ENCODE measurements around the gene EEF1AKMT1.

EEF1AKMT1 gene

GRCh38 chr13:20738616-20739015 is 35.1 kb downstream of the EEF1AKMT1 start:
- Mint-ChIP-seq H3K4me3 (no peak overlapping the region), H3K27ac (no peak overlapping the region), H3K27me3 (ENCODE audit: low read depth, poor library complexity) (peaks cover 5% of the 10 kb centered on the region), H3K9me3 (peaks cover 19% of the 10 kb centered on the region), H3K4me1 (no peaks in the 10 kb centered on the region), H3K36me3 (ENCODE audit: low read depth) (peaks cover 49% of the 10 kb centered on the region)
- no peak for DNase-seq
- no peak for TF ChIP-seq CTCF (IDR thresholded peaks at IDR 0.05)

GRCh38 chr13:20729633-20730585 is 43.9 kb downstream of the EEF1AKMT1 start:
- H3K27ac Mint-ChIP-seq: no peak overlapping the region
- H3K4me1 Mint-ChIP-seq: no peaks in the 10 kb centered on the region
- peaks cover 28% of the 10 kb centered on the region for H3K36me3 Mint-ChIP-seq (ENCODE audit: low read depth)
- no peak overlapping the region for H3K4me3 Mint-ChIP-seq
- peaks cover 1% of the 10 kb centered on the region for H3K27me3 Mint-ChIP-seq (ENCODE audit: low read depth, poor library complexity)
- H3K9me3 Mint-ChIP-seq: no peaks in the 10 kb centered on the region
- DNase-seq: no peak
- no peak for TF ChIP-seq CTCF (IDR thresholded peaks at IDR 0.05)

GRCh38 chr13:20728579-20729311 is 45.0 kb downstream of the EEF1AKMT1 start:
- no peak for TF ChIP-seq CTCF (IDR thresholded peaks at IDR 0.05)
- Mint-ChIP-seq H3K36me3 (ENCODE audit: low read depth) (peaks cover 28% of the 10 kb centered on the region), H3K9me3 (no peaks in the 10 kb centered on the region), H3K27ac (peak overlapping the region; percentile 62), H3K4me1 (no peaks in the 10 kb centered on the region), H3K27me3 (ENCODE audit: low read depth, poor library complexity) (no peaks in the 10 kb centered on the region), H3K4me3 (no peak overlapping the region)
- DNase-seq: no peak

GRCh38 chr13:20727856-20728255 is 45.9 kb downstream of the EEF1AKMT1 start:
- Mint-ChIP-seq H3K4me3 (no peak overlapping the region), H3K27ac (no peak overlapping the region), H3K9me3 (no peaks in the 10 kb centered on the region), H3K36me3 (ENCODE audit: low read depth) (peaks cover 28% of the 10 kb centered on the region), H3K4me1 (no peaks in the 10 kb centered on the region), H3K27me3 (ENCODE audit: low read depth, poor library complexity) (no peaks in the 10 kb centered on the region)
- no peak for TF ChIP-seq CTCF (IDR thresholded peaks at IDR 0.05)
- no peak for DNase-seq

GRCh38 chr13:20721454-20722357 is 52.1 kb downstream of the EEF1AKMT1 start:
- H3K27me3 Mint-ChIP-seq (ENCODE audit: low read depth, poor library complexity): peaks cover 6% of the 10 kb centered on the region
- no peaks in the 10 kb centered on the region for H3K9me3 Mint-ChIP-seq
- H3K4me3 Mint-ChIP-seq: peak overlapping the region; percentile 47
- peak; percentile 35 for DNase-seq
- TF ChIP-seq CTCF (IDR thresholded peaks at IDR 0.05): no peak
- H3K36me3 Mint-ChIP-seq (ENCODE audit: low read depth): peaks cover 10% of the 10 kb centered on the region
- peaks cover 7% of the 10 kb centered on the region for H3K4me1 Mint-ChIP-seq
- no peak overlapping the region for H3K27ac Mint-ChIP-seq

Data from nephron progenitor cell (in vitro differentiated cells).